Tibial artery (tissue), 4 donors: ENCODE measurements around the gene SAMD4A.

Source experiments
- DNase-seq, 2 donors: peaks; one replicate each; pipeline ENCODE4 v3.0.0-alpha.2; 2019
- H3K27ac ChIP-seq, 2 donors: fragments of 200-600 bp; sonication (generic) in 1 of 2; 1 replicate in 1 of 2; 2 replicates in 1 of 2; pipeline ENCODE4 v1.5.1; 2018 to 2019; ENCODE audit warnings: mild to moderate bottlenecking in 1 of 2
- H3K27me3 ChIP-seq, 2 donors: fragments of 200-600 bp; sonication (generic) in 1 of 2; one replicate each; pipeline versions ENCODE4 v1.5.1 to v1.6.0; 2016 to 2019
- H3K36me3 ChIP-seq, 3 donors: fragments of 200-600 bp; sonication (generic) in 2 of 3; one replicate each; pipeline ENCODE4 v1.5.1; 2016 to 2019; ENCODE audit warnings: mild to moderate bottlenecking in 2 of 3
- H3K4me1 ChIP-seq, 4 donors: fragments of 200-600 bp; sonication (generic) in 2 of 4; 1 replicate in 3 of 4; 2 replicates in 1 of 4; pipeline ENCODE4 v1.5.1; 2016 to 2019
- H3K4me3 ChIP-seq, 2 donors: fragments of 200-600 bp; sonication (generic) in 1 of 2; 1 replicate in 1 of 2; 2 replicates in 1 of 2; pipeline ENCODE4 v1.5.1; 2018 to 2019; ENCODE audit warnings: mild to moderate bottlenecking in 2 of 2
- H3K9me3 ChIP-seq, 3 donors: fragments of 200-600 bp; sonication (generic) in 1 of 3; one replicate each; pipeline ENCODE4 v1.5.1; 2016 to 2019
- intact Hi-C: fragments of 100-400 bp; cut with DNase I; formaldehyde crosslinking; loops from one replicate; pipeline ENCODE4 v1.15.0; 2023; ENCODE audit warnings: low total_unique reads
- TF ChIP-seq, protein P1 (sequence below), 2 experiments: fragments of 200-600 bp in 1 of 2; fragments of 450-650 bp in 1 of 2; IDR thresholded peaks; one replicate each; pipeline ENCODE4 v1.5.1; 2017 to 2019; ENCODE audit warnings: antibody characterized with exemption in 2 of 2, mild to moderate bottlenecking in 1 of 2, moderate library complexity in 1 of 2

The SAMD4A gene

DNA sequence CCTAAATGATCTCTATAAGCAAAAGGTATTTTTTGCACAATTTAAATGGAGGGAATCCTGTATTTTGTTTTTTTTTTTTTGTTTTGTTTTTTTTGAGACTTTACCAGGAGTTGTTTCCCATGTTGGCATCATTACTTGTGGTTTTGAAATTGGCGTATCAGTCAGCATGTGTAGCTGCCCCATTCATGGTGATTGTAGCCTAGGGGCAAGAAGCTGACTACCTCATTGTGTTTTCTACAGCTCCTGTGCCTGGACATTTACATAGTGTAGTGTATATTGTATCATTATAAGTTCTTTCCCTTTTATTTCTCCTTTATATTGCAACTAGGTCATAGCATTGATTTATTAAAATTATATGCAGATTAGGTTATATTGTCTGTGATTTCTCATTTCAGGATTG lies 24.5 kb downstream of the SAMD4A start:
- Histone ChIP-seq H3K27ac (no peak overlapping the region), H3K4me3 (no peak overlapping the region), H3K27me3 (no peaks in the 10 kb centered on the region), H3K36me3 (no peaks in the 10 kb centered on the region), H3K9me3 (no peaks in the 10 kb centered on the region), H3K4me1 (peaks cover 0 to 34% (median 22%) of the 10 kb centered on the region in 4 donors)
- intact Hi-C loops, result no loop called here
- DNase-seq, result no peak
- TF ChIP-seq, protein P1, sequence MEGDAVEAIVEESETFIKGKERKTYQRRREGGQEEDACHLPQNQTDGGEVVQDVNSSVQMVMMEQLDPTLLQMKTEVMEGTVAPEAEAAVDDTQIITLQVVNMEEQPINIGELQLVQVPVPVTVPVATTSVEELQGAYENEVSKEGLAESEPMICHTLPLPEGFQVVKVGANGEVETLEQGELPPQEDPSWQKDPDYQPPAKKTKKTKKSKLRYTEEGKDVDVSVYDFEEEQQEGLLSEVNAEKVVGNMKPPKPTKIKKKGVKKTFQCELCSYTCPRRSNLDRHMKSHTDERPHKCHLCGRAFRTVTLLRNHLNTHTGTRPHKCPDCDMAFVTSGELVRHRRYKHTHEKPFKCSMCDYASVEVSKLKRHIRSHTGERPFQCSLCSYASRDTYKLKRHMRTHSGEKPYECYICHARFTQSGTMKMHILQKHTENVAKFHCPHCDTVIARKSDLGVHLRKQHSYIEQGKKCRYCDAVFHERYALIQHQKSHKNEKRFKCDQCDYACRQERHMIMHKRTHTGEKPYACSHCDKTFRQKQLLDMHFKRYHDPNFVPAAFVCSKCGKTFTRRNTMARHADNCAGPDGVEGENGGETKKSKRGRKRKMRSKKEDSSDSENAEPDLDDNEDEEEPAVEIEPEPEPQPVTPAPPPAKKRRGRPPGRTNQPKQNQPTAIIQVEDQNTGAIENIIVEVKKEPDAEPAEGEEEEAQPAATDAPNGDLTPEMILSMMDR (IDR thresholded peaks at IDR 0.05), result no peak

- no peaks in the 10 kb centered on the region for H3K36me3 ChIP-seq
- H3K4me3 ChIP-seq, result no peak overlapping the region
- no peak overlapping the region for H3K27ac ChIP-seq
- H3K4me1 ChIP-seq, result peaks cover 0 to 34% (median 22%) of the 10 kb centered on the region in 4 donors
- H3K9me3 ChIP-seq, result no peaks in the 10 kb centered on the region
- H3K27me3 ChIP-seq, result no peaks in the 10 kb centered on the region
- no peak for DNase-seq
- intact Hi-C loops, result no loop called here
- TF ChIP-seq, protein P1 (IDR thresholded peaks at IDR 0.05), result no peak
These were observed 24.9 kb downstream of the SAMD4A start for GRCh38 chr14:54591866-54592265.

GRCh38 chr14:54593860-54594259 lies 26.9 kb downstream of the SAMD4A start:
- no peak overlapping the region for H3K27ac ChIP-seq
- H3K9me3 ChIP-seq, result no peaks in the 10 kb centered on the region
- peaks cover 0 to 37% (median 22%) of the 10 kb centered on the region in 4 donors for H3K4me1 ChIP-seq
- no peak for DNase-seq
- TF ChIP-seq, protein P1 (IDR thresholded peaks at IDR 0.05), result no peak
- no peak overlapping the region for H3K4me3 ChIP-seq
- intact Hi-C loops, result no loop called here
- no peaks in the 10 kb centered on the region for H3K27me3 ChIP-seq
- no peaks in the 10 kb centered on the region for H3K36me3 ChIP-seq

- intact Hi-C loops, result no loop called here
These were observed 27.6 kb downstream of the SAMD4A start for GRCh38 chr14:54594537-54594936.

DNA sequence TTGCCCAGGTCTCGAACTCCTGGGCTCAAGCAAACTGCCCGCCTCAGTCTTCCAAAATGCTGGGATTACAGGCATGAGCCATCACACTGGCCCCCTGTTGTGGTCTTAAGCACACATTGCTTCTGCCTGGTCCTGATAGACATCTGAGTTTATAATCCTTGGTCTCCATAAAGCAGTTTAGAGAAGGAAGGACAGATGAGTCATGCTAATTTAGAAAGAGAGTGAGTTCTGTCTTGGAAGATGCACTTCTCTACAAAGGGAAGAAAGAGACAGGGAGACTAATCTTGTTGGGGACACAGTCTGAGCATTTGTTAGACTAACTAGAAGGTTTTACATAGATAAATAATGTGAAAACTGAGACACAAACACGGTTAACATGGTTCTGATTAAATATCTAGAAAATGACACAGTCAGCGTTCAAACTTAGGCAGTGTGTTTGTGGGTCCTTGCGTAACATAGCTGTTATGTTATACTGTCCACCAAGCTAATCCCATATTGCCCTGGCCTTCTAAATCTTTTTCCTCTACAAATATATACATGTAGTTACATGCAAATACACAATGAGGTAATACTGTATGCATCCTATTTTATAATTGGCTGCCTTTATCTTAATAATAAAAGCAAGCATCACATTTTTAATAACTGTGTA lies 31.0 kb downstream of the SAMD4A start:
- no peak for DNase-seq

More at GRCh38 chr14:54594537-54594936, 27.6 kb downstream of the SAMD4A start:
- no peak overlapping the region for H3K27ac ChIP-seq
- H3K27me3 ChIP-seq, result no peaks in the 10 kb centered on the region
- TF ChIP-seq, protein P1 (IDR thresholded peaks at IDR 0.05), result no peak
- no peaks in the 10 kb centered on the region for H3K36me3 ChIP-seq
- H3K9me3 ChIP-seq, result no peaks in the 10 kb centered on the region
- H3K4me1 ChIP-seq, result peaks cover 0 to 38% (median 22%) of the 10 kb centered on the region in 4 donors
- no peak overlapping the region for H3K4me3 ChIP-seq
- DNase-seq, result no peak

More for the DNA sequence above, 31.0 kb downstream of the SAMD4A start:
- Histone ChIP-seq H3K36me3 (no peaks in the 10 kb centered on the region), H3K4me1 (peaks cover 0 to 34% (median 16%) of the 10 kb centered on the region in 4 donors), H3K9me3 (no peaks in the 10 kb centered on the region), H3K27ac (no peak overlapping the region), H3K4me3 (no peak overlapping the region), H3K27me3 (no peaks in the 10 kb centered on the region)
- intact Hi-C loops, result no loop called here
- TF ChIP-seq, protein P1 (IDR thresholded peaks at IDR 0.05), result no peak
